SW480 (cell line): ENCODE data around the gene ARHGEF17.

Source experiments
- DNase-seq: peaks from one replicate; pipeline ENCODE4 v3.0.0-alpha.2; 2016; ENCODE audit warnings: low spot score

ARHGEF17 gene

DNA sequence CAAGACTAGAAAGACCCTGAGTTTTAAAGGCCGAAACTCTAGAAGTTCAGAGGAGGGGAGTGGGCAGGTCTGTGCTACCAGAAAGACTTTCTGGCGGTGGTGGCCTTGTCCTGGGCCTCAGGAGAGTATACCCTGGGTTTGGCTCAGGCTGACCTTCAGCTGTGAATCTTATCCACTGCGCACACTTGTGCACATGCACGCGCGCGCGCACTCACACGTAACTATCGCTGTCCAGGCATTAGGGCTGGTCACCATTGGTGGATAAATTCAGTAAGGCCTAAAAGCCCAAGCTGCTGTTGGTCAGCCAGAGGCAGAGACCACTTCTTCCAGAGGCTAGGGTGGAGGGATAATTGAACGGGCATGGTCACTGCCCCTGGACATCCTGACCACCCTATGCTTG lies 25.1 kb downstream of the ARHGEF17 start:
- no peak for DNase-seq

- no peak for DNase-seq
Observed at GRCh38 chr11:73333640-73334383, 25.7 kb downstream of the ARHGEF17 start.

DNA sequence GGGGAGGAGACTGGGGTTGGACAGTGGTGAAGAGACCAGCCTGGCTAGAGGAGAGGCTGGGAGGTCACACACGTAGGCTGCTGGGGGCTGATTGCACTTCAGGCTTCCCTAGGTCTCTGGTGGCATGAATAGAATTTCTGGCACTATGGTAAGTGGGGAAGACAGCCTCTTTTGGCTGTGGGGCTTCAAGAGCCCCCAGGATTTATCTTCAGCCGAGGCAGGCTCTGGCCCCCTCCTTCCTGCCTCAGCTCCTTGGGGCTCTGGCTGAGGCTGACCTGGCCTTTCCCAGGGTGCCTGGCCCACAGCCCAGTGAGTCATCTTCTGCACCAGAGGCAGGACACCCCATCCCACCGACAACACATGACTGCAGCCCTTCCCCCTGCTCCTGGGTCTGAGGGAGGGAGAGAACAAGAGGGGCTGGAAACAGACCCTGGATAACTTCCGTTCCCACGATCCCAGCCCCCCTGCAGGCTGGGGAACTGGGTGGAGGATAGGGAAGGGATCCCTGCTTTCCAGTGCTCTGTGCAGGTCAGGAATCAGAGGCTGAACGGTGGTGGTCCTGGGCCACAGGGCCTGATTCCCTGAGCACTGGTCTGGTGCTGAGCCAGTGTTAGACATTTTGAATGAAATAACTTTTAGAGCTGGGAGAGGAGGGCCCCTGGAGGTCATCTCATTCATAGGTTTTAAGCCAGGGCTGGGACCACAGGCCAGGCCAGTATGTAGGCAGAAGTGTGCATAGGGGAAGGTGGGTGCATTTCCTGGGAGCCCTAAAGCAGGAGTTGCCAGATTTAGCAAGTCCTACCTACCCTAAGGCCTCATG lies 26.5 kb downstream of the ARHGEF17 start:
- DNase-seq, result no peak

GRCh38 chr11:73335204-73335923 lies 27.3 kb downstream of the ARHGEF17 start:
- peak; percentile 66 for DNase-seq

GRCh38 chr11:73337846-73338245 lies 29.8 kb downstream of the ARHGEF17 start:
- no peak for DNase-seq

DNA sequence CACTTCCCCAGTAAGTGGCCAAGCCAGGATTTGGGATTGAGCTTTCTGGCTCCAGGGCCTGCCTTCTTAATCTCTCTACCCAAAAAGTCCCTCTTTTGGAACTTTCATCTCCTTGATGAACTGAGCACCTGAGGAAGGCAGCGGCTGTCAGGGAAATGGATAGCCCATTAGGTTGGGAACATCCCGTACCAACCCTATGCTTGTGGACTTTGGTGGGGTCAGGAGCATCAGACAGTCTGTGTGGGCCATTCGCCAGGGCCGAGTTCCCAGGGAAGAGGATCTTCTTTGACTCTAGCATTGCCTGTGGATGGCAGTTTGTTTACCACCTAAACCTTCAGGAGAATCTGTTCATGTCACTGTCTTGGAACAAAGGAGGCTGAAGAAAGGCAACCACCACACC lies 30.2 kb downstream of the ARHGEF17 start:
- DNase-seq, result no peak

DNA sequence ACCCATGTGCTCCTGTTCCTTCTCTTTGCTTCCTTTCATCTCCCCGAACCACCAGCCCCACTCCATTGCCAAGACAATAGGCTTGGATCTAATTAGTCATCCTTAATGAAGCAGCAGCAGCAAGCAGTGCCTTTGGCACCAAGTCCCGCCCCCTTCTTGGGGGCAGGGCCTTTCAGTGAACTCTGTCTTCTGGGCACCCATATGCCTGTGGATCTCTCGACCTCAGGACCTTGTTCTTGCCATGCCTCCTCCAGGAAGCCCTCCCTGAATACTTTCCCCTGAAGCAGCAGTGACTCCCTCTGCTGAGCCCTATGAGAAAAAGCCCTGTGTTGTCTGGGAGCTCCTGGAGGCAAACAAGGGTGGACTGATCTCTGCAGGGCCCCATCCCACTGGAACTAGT lies 32.1 kb downstream of the ARHGEF17 start:
- DNase-seq, result no peak

DNA sequence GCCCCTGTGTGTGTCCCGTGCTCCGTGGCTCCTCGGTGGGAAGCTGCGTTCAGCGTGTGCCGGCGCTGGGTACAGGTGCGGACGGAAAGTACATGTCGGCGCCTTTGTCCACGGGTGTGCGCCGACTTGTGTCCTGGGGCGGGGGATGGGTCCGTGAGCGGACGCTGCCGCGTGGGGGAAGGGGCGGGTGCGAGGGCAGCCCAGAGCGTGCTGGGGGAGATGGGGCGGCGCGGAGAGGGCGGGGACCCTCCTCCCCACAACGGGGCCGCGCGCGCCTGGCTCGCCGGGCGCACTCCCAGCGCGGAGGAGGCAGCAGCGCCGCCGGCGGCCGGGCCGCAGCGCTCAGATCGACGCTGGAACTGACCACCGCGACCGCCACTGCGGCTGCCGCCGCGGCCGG lies 34.6 kb downstream of the ARHGEF17 start:
- no peak for DNase-seq

DNA sequence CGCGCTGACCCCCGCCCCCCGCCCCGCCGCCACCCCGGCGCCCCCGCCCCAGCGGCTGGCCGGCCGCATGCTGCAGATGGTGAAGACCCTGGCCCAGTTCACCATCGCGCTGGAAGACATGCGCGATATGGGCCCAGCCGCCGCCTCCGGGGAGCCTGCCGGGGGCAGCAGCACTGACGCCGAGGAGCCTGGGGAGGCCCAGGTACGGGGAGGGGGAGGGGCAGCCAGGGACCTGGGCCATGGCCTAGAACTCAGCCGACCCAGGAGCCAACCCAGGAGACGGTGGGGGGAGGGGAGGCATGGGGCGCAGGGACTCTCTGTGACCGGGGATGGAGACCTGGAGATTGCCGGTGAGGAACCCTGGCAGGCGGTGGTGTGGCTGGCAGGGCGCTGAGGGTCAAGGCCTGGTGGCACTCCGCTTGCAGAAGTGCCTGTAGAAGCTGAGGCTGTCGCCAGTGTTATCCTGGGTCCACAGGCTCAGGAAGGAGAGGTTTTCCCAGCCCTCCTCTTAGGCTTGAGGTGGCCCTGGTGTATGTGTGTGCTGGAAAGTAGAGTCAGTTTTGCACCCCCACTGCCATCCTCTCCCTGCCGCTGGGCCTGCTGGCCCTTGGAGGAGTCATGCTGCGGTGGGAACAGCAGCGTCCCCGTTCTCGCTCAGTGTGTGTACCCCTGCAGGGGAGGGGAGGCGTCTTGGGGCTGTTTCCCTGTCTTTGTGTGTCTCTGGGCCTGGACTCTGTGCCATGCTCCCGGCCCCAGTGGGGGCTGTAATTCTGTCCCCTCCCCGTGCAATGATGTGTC lies 35.2 kb downstream of the ARHGEF17 start:
- DNase-seq, result no peak

- DNase-seq, result no peak
Observed at GRCh38 chr11:73344191-73344607, 36.1 kb downstream of the ARHGEF17 start.

DNA sequence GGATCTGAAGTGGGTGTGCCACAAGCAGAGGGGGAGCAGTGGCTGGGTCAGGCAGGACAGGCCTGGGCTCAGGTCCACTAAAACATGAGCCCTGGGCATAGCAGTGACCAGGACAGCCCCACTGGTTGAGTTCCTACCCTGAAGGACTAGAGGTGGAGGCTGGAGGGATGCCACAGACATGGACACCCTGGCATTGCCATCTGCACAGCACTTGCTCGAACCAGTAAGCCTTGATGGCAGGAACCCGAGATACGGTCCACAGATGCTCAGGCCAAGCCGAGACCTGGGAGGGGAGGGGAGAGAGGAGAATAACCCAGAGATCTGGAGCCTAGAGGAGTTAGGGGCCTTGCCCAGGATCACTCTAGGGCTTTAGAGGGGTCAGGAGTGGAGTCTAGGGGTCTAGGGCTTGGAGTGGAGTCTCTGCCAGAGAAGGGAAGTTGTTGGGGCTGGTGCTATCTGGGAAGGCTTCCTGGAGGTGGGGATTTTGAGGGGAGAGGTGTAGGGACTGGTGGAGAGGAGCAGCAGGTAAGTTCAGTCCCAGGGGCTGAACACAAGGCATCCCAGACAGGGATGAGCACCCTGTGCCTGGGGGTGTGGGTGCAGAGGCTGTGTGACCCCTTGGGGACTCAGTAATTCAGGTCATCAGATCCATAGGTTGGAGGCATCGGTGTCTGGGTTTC lies 37.5 kb downstream of the ARHGEF17 start:
- no peak for DNase-seq

- DNase-seq, result no peak
Observed at GRCh38 chr11:73346186-73346935, 38.3 kb downstream of the ARHGEF17 start.

- DNase-seq, result no peak
Observed at GRCh38 chr11:73347067-73347466, 39.0 kb downstream of the ARHGEF17 start.

- no peak for DNase-seq
Observed at GRCh38 chr11:73348838-73349237, 40.8 kb downstream of the ARHGEF17 start.

DNA sequence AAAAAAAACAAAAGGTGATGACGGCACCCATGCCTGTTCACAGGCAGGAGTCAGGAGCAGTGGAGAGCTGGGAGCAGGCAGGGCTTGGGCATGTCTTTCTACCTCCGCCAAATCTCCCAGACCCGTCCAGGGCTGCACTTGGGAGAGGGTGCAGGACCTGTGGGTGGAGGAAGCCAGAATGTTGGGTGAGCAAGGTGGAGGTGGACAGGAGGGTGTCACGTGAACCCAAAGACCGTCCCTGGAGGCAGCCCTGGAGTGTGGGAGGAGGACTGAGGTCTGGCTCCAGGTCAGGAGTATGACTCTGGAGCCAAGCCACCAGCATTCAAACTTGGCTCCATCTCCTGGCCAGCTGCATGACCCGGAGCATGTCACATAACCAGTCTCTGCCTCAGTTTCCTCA lies 41.6 kb downstream of the ARHGEF17 start:
- DNase-seq, result no peak

DNA sequence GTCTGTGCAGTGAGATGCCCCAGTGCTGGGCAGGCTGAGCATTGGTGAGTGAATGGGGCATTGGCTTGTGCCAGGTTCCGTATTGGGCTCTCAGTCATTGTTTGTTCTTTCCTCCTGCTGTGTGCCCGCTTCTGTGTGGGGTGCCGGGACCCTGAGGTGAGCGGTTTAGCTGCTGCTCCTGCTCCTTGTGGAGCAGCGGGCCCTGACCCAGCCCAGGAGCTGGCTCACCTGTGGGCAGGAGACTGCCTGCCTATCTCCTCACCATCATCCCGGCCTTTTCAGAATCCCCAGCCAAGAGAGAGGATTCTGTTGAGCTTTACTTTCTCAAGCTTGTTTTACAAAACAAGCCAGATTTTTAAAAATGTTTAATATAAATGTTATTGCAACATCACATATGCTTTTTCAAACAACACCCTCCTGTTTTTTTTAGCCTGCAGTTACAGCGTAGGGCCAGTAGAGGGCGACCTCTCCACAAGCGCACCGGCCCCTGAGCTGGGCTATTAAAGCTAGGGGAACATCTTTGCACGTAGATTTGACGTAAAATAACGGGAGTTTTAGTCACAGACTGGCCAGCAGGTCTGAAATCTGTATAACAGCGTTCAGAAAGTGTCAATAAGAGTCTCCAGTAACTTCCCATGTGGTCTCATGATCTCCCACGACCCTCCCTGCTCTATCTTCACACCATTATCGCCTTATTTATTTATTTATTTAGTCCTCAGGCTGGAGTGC lies 43.0 kb downstream of the ARHGEF17 start:
- DNase-seq, result peak; percentile 63

DNA sequence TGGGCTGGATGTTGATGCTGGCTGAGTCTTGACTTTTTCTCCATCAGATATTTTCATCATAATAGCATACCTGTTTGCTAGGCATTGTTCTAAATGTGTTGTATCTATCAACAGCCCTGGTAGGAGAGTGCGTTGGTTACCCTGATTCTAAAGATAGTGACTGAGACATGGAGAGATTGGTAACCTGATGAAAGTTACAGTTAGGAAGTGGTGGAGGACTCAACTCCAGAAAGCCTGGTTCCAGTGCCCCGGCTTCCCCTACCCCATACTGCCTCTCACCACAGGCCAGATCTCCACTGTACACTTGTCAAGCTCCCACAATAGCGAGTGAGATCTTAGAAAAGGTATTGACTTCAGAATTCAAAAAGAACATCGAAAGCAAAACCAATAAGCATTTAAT lies 45.3 kb downstream of the ARHGEF17 start:
- no peak for DNase-seq

DNA sequence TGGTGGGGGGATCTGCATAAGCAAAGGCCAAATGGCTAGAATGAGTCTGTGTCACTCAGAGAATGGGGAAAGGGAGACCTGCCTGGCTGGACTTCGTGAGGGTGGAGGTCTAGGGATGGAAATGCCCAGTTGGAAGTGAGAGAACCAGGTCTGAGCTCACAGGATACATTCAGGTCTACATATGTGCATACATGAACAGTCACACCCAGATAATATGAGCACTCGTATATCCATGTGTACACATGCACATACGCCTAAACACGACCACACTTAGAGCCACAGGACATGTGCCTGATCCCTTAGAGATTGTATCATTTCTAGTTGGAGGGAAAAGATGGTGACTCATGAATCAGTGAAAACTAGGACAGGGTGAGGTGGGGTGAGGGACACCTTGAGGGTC lies 47.0 kb downstream of the ARHGEF17 start:
- no peak for DNase-seq

DNA sequence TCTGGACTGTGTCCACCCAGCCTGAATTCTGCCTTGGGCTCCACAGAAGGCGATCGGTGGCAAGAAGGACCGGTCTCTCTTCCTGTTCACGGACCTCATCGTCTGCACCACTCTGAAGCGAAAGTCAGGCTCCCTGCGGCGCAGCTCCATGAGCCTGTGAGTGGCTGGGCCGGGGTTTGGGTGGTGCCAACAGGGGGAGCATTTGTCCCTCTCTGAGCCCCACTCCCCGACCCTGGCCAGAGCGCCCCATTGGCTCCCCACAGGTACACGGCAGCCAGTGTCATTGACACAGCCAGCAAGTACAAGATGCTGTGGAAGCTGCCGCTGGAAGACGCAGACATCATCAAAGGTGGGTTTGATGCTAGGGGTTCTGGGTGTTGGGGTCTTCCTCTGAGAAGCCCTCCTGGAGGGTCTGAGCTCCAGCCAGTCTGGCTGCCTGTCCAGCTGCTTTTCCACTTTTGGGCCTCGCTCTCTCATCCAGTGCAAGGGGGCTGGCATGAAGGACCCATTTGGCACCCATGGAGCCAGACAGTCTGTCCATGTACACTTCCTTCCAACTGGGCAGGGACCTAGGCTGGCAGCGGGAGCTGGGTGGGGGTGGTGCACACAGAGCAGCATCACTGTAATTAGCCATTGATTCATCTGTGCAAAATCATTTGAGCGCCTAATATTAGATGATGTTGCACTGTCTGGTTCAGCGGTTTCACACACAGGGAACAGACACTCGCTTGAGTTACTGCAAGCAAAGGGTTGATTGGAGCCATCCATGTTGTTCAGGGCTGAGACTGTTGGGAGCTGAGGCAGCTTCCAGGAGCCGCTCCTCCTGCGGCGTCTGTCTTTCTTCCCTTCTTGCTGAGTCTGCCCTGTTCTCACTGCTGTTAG lies 49.1 kb downstream of the ARHGEF17 start:
- DNase-seq, result no peak
